ENCODE results near the gene CORO2B. TPM values are rescaled to one million over a fixed set of nuclear protein-coding genes. Genes with fewer than 3 reads are reported as not detected.

Gene CORO2B
- total and polyA plus RNA-seq, 4 donors = 2.4 to 12.5 (median 4.3) TPM

GRCh38 chr15:68536331-68537095 is 42.3 kb upstream of the CORO2B start:
- DNase-seq (no peak), ATAC-seq (ENCODE audit: insufficient read depth, low FRiP score) (no peak)
- no peaks in the 10 kb centered on the region for H3K36me3 ChIP-seq (ENCODE audit: control insufficient read depth in 4 of 4, insufficient read depth in 4 of 4, low read length in 4 of 4)
- peaks cover 0 to 4% (median 2%) of the 10 kb centered on the region in 4 donors for H3K9me3 ChIP-seq (ENCODE audit: control insufficient read depth in 4 of 4, insufficient read depth in 3 of 4, low read length in 3 of 4)
- H3K9ac ChIP-seq (ENCODE audit: insufficient read depth in 1 of 2, low read length in 2 of 2) = no peak overlapping the region
- H3K27ac ChIP-seq (ENCODE audit: low read depth in 1 of 2, low read length in 1 of 2) = peak overlapping the region in 1 of 2 donors; percentile 52
- 50 to 56% methylated on average over 4 of the region's 4 CpGs for WGBS, 2 donors
- no peak overlapping the region for H3K4me3 ChIP-seq
- H3K4me1 ChIP-seq (ENCODE audit: control insufficient read depth in 5 of 5, insufficient read depth in 5 of 5, low read length in 5 of 5) = no peaks in the 10 kb centered on the region
- H3K27me3 ChIP-seq (ENCODE audit: control insufficient read depth in 3 of 3, insufficient read depth in 3 of 3, low read length in 2 of 3) = no peaks in the 10 kb centered on the region
- TF ChIP-seq, protein P1, sequence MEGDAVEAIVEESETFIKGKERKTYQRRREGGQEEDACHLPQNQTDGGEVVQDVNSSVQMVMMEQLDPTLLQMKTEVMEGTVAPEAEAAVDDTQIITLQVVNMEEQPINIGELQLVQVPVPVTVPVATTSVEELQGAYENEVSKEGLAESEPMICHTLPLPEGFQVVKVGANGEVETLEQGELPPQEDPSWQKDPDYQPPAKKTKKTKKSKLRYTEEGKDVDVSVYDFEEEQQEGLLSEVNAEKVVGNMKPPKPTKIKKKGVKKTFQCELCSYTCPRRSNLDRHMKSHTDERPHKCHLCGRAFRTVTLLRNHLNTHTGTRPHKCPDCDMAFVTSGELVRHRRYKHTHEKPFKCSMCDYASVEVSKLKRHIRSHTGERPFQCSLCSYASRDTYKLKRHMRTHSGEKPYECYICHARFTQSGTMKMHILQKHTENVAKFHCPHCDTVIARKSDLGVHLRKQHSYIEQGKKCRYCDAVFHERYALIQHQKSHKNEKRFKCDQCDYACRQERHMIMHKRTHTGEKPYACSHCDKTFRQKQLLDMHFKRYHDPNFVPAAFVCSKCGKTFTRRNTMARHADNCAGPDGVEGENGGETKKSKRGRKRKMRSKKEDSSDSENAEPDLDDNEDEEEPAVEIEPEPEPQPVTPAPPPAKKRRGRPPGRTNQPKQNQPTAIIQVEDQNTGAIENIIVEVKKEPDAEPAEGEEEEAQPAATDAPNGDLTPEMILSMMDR (IDR thresholded peaks at IDR 0.05; ENCODE audit: control extremely low read depth, extremely low read depth) = no peak

DNA sequence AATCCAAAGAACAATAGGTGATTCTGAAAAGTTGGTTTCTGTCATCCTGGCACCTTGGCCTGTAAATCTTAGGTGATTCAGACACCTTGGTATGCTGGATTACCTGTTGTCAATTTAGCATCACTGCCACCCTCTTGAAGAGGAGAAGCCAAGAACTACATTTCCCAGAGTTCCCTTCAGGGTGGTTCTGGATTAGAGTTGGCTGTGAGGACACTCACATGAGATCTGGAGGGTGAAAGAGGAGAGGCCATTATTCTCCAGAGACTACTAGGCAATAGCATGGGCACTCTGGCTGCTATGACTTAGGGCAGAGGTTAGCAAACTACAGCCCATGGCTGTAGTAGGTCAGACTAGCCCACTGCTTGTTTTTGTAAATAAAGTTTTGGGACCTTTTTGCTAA is 41.7 kb upstream of the CORO2B start:
- no peaks in the 10 kb centered on the region for H3K27me3 ChIP-seq (ENCODE audit: control insufficient read depth in 3 of 3, insufficient read depth in 3 of 3, low read length in 2 of 3)
- peaks cover 0 to 4% (median 2%) of the 10 kb centered on the region in 4 donors for H3K9me3 ChIP-seq (ENCODE audit: control insufficient read depth in 4 of 4, insufficient read depth in 3 of 4, low read length in 3 of 4)
- no peak for DNase-seq
- H3K36me3 ChIP-seq (ENCODE audit: control insufficient read depth in 4 of 4, insufficient read depth in 4 of 4, low read length in 4 of 4) = no peaks in the 10 kb centered on the region
- H3K27ac ChIP-seq (ENCODE audit: low read depth in 1 of 2, low read length in 1 of 2) = no peak overlapping the region
- no peaks in the 10 kb centered on the region for H3K4me1 ChIP-seq (ENCODE audit: control insufficient read depth in 5 of 5, insufficient read depth in 5 of 5, low read length in 5 of 5)
- TF ChIP-seq, protein P1 (IDR thresholded peaks at IDR 0.05; ENCODE audit: control extremely low read depth, extremely low read depth) = no peak
- no peak overlapping the region for H3K4me3 ChIP-seq
- no peak for ATAC-seq (ENCODE audit: insufficient read depth, low FRiP score)
- no peak overlapping the region for H3K9ac ChIP-seq (ENCODE audit: insufficient read depth in 1 of 2, low read length in 2 of 2)

DNA sequence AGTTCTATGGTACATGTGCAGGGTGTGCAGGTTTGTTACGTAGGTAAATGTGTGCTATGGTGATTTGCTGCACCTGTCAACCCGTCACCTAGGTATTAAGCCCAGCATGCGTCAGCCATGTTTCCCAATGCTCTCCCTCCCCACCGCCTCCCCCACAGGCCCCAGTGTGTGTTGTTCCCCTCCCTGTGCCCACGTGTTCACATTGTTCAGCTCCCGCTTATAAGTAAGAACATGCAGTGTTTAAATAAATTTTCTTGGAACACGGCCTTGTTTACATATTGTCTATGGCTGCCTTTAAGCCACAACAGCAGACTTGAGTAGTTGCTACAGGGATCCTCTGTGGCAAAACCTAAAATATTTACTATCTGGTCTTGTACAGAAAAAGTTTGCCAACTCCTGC is 41.3 kb upstream of the CORO2B start:
- WGBS, 2 donors = 60 to 70% methylated on average over 7 of the region's 7 CpGs
- no peak overlapping the region for H3K4me3 ChIP-seq
- TF ChIP-seq, protein P1 (IDR thresholded peaks at IDR 0.05; ENCODE audit: control extremely low read depth, extremely low read depth) = no peak
- ATAC-seq (ENCODE audit: insufficient read depth, low FRiP score) = no peak
- no peak overlapping the region for H3K27ac ChIP-seq (ENCODE audit: low read depth in 1 of 2, low read length in 1 of 2)
- H3K36me3 ChIP-seq (ENCODE audit: control insufficient read depth in 4 of 4, insufficient read depth in 4 of 4, low read length in 4 of 4) = no peaks in the 10 kb centered on the region
- DNase-seq = peak in 2 of 3 donors; percentile 36 to 50
- no peaks in the 10 kb centered on the region for H3K27me3 ChIP-seq (ENCODE audit: control insufficient read depth in 3 of 3, insufficient read depth in 3 of 3, low read length in 2 of 3)
- peaks cover 0 to under 1% (median 0%) of the 10 kb centered on the region in 5 donors for H3K4me1 ChIP-seq (ENCODE audit: control insufficient read depth in 5 of 5, insufficient read depth in 5 of 5, low read length in 5 of 5)
- H3K9me3 ChIP-seq (ENCODE audit: control insufficient read depth in 4 of 4, insufficient read depth in 3 of 4, low read length in 3 of 4) = peaks cover 0 to 4% (median 2%) of the 10 kb centered on the region in 4 donors
- H3K9ac ChIP-seq (ENCODE audit: insufficient read depth in 1 of 2, low read length in 2 of 2) = no peak overlapping the region
